HK-2 (cell line): Measurements from ENCODE around the gene RAD51B.
"Not testable (repeated sequence)": the region's sequence is repeated elsewhere in the genome, so short reads cannot be mapped to it uniquely, and the experiment has no call there.

Experiments
- DNase-seq: peaks from one replicate; pipeline ENCODE4 v3.0.0-alpha.2; 2018; ENCODE audit not compliant: unreplicated experiment

The RAD51B gene

DNA sequence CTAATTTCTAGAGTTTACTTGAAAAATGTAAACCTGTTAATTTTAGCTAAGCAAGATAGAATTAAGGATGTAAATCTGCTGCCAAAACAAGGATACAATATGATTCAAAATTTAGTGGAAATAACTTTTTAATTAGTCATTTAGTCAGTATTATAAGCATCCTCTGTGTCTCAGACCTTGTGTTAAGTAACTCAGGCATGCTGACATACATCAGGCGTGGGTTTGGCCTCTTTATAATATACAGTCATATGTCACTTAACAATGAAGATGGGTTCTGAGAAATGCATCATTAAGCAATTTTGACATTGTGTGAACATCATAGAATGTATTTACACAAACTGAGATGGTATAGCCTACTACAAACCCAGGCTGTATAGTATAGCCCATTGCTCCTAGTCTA is 586.4 kb downstream of the RAD51B start:
- DNase-seq: no peak

DNA sequence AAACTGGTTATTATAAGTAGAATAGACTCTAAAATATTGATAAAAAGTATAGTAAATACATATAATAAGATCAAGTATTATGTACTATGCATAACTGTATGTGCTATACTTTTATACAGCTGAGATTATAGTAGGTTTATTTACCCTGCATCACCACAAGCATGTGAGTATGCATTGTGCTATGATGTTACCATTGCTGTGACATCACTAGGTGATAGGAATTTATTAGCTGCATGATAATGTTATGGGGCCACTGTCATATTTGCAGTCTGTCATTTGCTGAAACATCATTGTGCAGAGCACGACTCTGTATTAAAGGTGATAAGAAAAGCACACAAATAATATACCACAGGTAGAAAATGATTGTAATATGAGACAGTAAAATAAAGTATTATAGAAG is 587.7 kb downstream of the RAD51B start:
- no peak for DNase-seq

DNA sequence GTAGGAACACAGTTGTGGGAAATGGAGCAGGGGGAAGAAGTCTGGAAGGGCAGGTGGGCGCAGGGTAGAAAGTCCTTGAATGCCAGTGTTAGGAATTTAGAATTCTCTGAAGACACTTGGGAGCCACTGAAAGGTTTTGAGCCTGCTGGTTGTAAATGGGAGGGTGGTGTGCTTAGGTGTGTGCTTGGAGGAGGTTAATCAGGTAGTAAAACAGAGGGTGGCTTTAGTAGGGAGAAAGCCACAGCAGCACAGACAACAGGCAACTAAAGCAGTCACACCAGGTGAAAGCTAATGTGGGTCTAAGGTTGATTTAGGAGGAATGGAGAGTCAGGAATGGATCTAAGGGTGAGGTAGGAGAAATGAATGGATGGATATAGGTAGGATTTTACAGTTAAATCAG is 588.2 kb downstream of the RAD51B start:
- DNase-seq: no peak

GRCh38 chr14:68408680-68409079 is 589.1 kb downstream of the RAD51B start:
- no peak for DNase-seq

GRCh38 chr14:68409387-68409786 is 589.8 kb downstream of the RAD51B start:
- no peak for DNase-seq

GRCh38 chr14:68412505-68413465 is 593.2 kb downstream of the RAD51B start:
- DNase-seq: no peak

GRCh38 chr14:68413509-68413908 is 593.9 kb downstream of the RAD51B start:
- no peak for DNase-seq

- no peak for DNase-seq
These were observed 594.5 kb downstream of the RAD51B start for GRCh38 chr14:68414121-68414520.

GRCh38 chr14:68416171-68416570 is 596.6 kb downstream of the RAD51B start:
- DNase-seq: no peak

GRCh38 chr14:68417009-68417650 is 597.6 kb downstream of the RAD51B start:
- no peak for DNase-seq

GRCh38 chr14:68418174-68419118 is 598.9 kb downstream of the RAD51B start:
- DNase-seq: no peak

DNA sequence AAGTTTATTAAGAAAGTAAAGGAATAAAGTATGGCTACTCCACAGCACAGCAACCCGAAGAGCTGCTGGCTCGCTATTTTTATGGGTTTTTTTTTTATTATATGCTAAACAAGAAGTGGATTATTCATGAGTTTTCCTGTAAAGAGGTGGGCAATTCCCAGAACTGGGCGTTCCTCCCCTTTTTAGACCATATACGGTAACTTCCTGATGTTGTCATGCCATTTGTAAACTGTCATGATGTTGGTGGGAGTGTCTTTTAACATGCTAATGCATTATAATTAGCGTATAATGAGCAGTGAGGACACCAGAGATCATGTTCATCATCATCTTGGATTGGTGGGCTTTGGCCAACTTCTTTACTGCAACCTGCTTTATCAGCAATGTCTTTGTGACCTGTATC is 600.8 kb downstream of the RAD51B start:
- no peak for DNase-seq

GRCh38 chr14:68421116-68421515 is 601.5 kb downstream of the RAD51B start:
- DNase-seq: no peak

DNA sequence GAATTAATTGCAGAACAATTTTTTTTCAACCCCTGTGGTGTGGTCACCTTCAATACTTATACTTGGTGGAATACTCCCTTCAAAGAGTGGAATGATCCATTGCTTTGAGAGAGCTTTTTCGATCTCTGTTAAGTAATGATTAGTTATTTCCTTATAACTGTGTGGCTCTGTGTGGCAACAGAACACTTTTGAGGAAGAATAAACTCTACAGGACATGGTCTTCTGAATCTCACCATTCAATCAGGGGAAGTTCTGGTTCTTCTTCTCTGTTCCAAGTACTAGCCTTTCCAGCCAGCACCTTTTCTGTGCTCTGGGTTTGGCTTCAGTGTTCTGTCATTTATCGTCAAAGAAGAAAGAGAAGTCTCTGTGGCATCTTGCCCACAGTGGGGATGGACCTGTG is 604.1 kb downstream of the RAD51B start:
- DNase-seq: no peak

DNA sequence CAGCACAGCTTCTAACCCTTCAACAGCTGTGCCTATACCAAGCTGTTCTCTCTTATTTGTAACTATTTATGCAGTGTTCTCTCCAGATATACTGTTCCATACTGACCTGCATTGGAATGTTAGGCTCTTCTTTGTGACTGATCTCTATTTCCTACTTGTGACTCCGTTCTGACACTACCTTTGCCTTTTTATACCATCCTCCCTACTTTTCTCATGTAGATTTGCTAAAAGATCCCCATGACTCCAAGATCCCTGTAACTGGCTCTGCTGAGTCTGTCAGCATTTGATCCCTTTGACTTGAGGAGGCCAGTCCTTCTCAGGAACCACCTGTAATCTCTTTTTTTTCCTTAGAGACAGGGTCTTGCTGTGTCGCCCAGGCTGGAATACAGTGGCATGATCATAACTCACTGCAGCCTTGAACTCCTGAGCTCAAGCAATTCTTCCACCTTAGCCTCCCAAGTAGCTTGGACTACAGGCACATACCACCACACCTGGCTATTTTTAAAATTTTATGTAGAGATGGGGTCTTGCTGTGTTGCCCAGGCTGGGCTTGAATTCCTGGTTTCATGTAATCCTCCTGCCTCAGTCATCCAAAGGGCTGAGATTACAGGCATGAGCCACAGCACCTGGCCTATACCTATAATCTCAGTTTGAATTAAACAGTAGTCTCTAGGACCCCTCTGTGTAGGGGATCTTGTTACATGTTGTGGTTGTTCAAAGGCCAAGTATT is 605.0 kb downstream of the RAD51B start:
- no peak for DNase-seq

DNA sequence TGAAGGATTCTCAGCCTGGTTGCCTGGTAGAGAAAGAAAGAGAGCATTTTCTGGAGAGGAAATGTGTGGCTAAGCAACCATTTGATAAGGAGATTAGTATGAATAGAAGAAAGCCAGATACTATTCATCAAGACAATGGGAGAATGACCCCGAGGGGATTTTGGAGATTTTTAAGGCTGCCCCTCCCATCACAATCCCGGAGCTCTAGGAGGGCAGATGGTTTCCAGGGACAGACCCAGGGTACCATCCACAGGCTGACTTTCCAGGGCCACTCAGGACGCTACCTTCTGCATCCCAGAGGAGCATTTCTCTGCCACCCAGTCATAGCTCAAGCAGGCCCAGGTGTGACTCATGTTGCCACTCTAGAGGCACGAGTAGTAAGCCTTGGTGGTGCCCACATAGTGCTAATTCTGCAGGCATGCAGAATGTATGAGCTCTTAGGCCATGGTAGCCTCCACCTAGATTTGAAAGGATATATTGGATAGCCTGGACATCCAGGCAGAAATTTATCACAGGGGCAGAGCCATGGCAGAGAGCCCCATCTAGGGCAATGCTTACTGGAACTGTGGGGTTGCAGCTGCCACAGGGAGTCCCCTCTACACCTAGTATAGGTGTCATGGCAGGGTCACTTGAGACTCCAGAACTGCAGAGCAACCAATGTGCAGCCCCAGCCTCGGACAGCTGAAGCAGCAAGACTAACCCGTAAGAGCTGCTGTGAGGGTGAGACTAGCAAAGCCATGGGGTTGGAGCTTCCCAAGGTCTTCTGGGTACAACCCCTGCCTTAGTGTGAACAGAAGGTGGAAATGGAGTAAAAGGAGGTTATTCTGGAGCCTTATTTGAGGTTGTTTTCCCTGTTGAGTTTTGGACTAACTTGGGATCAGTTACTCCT is 607.3 kb downstream of the RAD51B start:
- no peak for DNase-seq

DNA sequence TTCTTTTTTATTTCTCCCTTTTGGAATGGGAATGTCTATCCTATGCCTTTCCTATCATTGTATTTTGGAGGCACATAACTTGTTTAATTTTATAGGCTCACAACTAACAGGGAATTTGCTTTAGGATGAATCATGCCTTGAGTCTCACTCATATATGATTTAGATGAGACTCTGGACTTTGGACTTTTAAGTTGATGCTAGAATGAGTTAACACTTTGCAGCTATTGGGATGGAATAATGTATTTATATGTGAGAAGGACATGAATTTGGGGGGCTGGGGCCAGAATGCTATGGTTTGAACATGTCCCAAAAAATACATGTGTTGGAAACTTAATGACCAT is 607.9 kb downstream of the RAD51B start:
- no peak for DNase-seq

DNA sequence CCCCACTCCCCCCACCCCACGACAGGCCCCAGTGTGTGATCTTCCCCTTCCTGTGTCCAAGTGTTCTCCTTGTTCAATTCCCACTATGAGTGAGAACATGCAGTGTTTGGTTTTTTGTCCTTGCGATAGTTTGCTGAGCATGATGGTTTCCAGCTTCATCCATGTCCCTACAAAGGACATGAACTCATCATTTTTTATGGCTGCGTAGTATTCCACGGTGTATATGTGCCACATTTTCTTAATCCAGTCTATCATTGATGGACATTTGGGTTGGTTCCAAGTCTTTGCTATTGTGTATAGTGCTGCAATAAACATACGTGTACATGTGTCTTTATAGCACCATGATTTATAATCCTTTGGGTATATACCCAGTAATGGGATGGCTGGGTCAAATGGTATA is 609.3 kb downstream of the RAD51B start:
- DNase-seq: not testable (repeated sequence)

GRCh38 chr14:68434173-68434572 is 614.6 kb downstream of the RAD51B start:
- not testable (repeated sequence) for DNase-seq

DNA sequence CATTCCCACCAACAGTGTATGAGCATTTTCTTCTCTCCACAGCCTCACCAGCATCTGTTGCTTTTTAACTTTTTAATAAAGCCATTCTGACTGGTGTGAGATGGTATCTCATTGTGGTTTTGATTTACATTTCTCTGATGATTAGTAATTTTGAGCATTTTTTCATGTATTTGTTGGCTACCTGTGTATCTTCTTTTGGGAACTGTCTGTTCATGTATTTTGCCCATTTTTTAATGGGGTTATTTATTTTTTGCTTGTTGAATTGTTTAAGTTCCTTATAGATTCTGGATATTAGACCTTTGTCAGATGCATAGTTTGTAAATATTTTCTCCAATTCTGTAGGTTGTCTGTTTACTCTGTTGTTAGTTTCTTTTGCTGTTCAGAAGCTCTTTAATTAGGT is 616.1 kb downstream of the RAD51B start:
- DNase-seq: not testable (repeated sequence)
